DMS153 treated with DMSO at 0.1 percent for 48 hours (cell line): ENCODE measurements around the gene SDC3.

Source experiments
- DNase-seq: peaks from one replicate; lab custom pipeline; 2025; ENCODE audit not compliant: unreplicated experiment; lab: John Stamatoyannopoulos, UW

SDC3 gene

GRCh38 chr1:30905403-30905802 is 3.2 kb downstream of the SDC3 start:
- DNase-seq, result no peak

DNA sequence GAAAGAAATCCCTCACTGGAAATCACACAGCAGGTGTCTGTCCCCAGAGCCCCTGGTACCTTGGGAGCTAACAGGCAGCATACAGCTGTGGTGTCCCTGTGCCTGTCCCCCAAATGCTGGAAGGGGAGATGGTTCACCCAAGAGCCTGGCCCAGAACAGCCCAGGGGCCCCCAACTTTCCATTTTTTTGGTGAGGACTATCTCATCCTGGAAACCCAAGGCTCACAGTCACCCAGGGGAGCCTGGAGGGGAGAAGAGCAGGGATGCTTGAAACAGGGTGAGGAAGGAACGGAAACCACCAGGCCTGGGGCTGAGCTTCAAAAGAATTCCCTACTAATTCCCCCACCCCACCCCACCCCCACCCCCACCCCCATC is 3.6 kb downstream of the SDC3 start:
- no peak for DNase-seq

DNA sequence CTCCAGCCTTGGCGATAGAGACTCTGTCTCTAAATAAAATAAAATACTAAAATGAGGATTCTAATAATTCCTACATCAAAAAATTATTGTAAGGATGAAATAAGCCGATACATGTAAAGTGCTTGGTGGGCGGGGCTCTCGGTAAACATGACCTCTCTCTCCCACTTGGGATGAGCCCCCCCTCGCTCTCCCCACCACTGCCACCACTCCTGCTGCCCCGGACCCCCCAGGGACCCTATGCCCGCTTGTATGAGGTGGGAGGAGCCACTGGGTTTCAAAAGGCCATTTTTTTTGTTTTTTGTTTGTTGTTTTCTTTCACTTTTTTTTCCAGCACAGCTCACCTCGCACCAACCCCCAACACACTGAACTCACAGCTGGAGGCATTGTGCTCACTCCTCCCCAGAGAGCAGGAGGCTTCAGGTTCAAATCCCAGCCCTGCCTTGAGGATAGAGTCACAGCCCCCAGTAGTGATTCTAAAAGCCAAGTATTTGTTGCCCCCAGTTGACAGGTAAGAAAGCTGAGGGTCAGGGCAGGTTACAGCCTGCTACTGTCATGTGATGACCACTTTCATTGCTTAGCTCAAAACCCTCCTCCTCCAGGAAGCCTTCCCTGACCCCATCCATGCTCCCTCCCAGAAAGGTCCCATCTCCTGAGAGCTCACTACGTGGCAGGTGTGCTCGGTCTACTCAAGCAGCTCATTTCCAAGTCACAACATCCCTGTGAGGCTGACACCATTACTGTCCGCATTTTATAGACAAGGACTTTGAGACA is 4.2 kb downstream of the SDC3 start:
- DNase-seq, result no peak

GRCh38 chr1:30903343-30904034 is 5.1 kb downstream of the SDC3 start:
- no peak for DNase-seq

GRCh38 chr1:30902593-30903290 is 5.8 kb downstream of the SDC3 start:
- no peak for DNase-seq

DNA sequence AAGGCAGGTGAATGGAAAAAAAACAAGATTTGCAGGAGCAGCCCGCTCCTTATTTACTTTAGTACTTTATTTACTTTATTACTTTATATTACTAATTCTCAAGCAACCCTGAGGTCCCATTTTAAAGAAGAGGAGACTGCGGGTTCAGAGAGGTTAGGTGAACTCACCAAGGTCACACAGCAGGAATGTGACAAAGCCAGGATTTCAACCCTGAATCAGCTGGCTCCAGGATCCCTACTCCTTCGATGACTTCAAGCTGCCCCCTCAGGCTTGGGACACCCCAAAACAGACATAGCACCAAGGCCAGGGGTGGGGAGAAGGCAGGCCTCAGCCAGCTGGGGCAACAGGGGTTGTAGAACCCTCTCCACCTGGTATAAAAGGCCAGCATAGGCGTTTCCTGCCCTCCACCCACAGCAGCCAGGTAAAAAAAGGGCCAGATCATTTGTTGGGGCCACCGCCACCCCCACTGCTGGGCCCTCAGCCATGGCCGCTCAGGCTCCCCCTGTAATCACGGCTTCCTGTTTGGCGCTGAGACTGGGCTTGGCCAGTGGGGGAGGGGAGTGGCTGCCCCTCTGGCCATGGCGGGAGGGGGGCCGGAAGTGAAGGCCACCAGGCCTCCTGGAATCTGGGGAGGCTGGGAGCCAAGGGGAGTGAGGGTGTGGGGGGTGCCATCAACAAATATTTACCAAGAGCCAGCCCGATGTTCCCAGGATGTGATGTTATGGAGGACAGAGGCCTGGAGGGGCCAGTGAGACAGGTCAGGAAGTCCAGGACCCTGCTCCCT is 6.6 kb downstream of the SDC3 start:
- DNase-seq, result no peak

GRCh38 chr1:30900931-30901560 is 7.5 kb downstream of the SDC3 start:
- DNase-seq, result no peak

GRCh38 chr1:30900486-30900885 is 8.1 kb downstream of the SDC3 start:
- no peak for DNase-seq

GRCh38 chr1:30899577-30900389 is 8.8 kb downstream of the SDC3 start:
- no peak for DNase-seq

DNA sequence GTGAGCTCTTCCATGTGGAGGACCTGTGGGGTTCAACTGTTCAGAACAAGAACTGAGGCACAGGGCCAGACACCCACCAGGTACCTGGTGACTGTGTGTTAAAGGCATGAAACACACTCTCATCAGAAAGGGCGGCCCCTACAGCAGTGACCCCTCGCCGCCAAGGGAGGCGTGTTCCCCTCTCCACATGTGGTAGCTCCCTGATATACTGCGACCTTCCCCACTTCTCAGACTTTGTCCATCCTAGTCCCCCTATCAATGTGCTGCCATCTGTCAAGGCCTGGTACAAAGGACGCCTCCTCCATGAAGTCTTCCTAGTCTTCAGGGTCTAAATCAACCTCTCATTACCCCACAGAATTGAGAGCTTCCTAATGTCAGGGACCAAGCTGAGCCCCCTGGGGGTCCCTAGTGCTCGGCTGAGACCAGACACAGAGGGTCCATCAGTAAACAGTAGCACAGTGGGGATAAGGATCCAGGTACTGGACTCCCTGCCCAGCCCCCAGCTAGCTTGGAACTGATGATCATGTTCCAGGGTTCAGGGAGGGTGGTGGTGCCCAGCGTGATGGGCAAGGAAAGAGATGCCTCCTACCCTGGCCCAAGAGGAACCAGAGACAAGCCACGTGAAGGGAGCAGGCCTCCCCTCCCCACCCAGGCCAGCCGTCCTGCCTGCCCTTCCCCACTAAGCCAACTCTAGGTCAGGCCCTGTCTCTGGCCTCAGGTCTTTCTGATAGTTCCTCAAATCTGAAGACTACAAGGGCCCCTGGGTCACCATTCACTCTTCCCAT is 10.3 kb downstream of the SDC3 start:
- no peak for DNase-seq

- no peak for DNase-seq
These were observed 11.7 kb downstream of the SDC3 start for GRCh38 chr1:30896905-30897304.

DNA sequence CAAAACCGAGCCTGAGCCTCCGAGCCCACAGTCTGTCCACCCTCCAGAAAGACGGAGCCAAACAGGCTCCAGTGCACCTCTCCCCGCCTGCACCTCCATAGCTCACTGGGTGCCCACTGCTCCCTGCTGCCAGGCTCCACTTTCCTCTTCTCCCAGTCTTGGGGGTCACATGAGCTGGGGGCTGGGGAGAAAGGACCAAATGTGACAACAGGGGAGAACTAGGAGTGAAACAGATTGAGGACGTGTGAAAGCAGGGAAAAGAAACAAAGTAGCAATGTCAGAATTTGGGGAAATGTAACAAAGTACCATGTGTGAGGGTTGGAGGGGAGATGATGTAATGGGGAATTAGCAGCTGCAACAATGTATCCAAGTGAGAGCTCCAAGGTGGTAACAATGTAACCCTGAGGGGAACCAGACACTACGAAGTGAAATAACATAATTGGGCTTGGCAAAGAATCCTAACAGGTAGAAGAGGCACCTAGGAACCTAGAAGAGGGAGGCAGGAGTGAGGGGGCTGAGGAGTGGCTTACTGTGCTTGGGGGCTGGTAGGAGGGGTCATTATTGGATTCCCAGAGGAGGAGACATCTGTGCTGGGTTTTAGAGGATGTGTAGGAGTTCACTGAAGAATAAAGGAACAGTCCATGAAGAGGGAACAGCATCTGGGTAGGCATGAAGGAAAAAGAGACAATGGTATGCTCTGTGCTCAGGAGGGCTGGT is 12.5 kb downstream of the SDC3 start:
- DNase-seq, result no peak

DNA sequence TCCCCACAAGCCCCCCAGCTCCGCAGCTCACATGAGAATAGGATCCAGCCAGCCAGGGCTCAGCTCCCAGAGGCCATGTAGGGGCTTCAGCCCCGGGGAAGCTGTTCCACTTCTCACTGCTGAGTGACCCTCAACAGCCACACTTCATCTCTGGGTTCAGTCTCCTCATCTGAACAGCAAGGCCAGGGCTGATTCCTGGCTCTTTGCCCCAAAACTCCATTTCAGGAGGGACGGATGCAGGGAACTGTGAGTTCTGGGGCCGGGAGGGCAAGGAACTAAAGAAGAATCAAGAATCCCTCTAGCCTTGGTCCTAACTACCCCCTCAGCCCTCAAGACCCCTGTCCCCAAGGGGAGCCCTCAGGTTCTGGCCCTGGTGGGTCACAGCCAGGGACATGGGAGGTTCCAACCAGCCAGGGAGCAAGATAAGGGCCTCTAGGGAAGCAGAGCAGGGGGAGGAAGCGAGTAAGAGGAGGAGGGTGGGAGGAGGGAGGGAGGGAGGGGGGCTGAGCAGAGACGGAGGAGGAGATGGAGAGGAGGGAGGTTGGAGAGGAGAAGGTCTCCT is 13.1 kb downstream of the SDC3 start:
- DNase-seq, result no peak

GRCh38 chr1:30894508-30894973 is 14.0 kb downstream of the SDC3 start:
- no peak for DNase-seq

DNA sequence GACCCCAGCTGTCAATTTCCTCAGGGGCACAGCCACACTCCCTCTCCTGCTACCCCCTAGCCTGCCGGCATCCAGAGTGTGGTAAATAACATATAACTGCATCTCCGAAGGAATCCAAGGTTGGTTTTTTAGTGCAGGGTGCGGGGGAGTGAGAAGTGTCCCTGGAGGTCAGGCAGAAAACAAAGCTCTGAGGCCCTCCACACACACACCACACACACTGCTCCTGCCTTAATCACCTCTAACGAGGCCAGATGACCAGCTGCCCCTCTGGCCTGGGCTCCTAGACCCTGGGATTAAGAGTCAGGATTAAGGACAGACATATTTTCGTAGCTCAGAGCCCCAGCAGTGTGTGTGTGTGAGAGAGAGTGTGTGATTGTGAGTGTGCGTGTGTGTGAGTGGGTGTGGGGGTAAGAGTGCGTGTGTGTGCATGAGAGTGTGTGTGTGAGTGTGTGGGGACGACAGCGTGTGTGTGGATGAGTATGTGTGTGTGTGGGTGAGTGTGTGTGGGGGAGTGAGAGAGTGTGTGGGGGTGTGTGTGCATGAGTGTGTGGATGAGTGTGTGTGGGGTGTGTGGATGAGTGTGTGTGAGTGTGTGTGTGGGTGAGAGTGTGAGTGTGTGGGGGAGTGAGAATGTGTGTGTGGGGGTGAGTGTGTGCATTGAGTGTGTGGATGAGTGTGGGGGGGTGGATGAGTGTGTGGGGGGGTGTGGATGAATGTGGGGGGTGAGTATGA is 14.6 kb downstream of the SDC3 start:
- no peak for DNase-seq

GRCh38 chr1:30892671-30893073 is 15.9 kb downstream of the SDC3 start:
- DNase-seq, result no peak

DNA sequence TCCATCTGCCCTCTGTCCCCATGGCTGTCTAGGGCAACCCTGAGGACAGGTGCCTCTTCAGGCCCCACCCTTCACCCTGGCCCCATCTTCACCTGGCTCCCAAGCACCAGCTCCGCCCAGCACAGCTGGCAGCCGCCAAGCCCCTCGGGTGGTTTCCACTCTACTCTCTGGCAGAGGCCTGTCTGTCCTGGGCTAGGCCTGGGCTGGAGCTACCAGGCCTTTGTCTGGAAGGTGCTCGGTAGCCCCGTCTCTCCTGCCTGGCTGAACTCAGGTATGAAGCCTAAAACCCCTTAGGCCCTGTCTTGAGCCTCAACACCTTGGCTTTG is 17.4 kb downstream of the SDC3 start:
- DNase-seq, result no peak
